HepG2 (cell line): ENCODE measurements around the gene STK39. TPM values are rescaled to one million over a fixed set of nuclear protein-coding genes. Genes with fewer than 3 reads are reported as not detected.
A peak's percentile ranks its signal among the peaks of the same experiment; 100 is the strongest.

Experiments used
- ARID3A ChIP-seq: IDR thresholded peaks from 2 replicates; pipeline ENCODE4 v1.6.1; 2012; ENCODE audit warnings: low read depth, low read length, improper control_type of control experiment
- BORCS8-MEF2B ChIP-seq: sonication (generic); formaldehyde crosslinking; IDR thresholded peaks from 2 replicates; pipeline ENCODE4 v1.8.0; 2022; ENCODE audit warnings: mild to moderate bottlenecking, missing genetic modification reagents
- CHCHD3 ChIP-seq: sonication (generic); formaldehyde crosslinking; IDR thresholded peaks from 2 replicates; pipeline ENCODE4 v1.8.0; 2022; ENCODE audit warnings: mild to moderate bottlenecking, missing genetic modification reagents, moderate library complexity
- HDAC1 ChIP-seq: sonication (generic); formaldehyde crosslinking; IDR thresholded peaks from 2 replicates; pipeline ENCODE4 v1.5.1; 2020; ENCODE audit warnings: mild to moderate bottlenecking, missing genetic modification reagents
- KLF13 ChIP-seq: sonication (generic); formaldehyde crosslinking; IDR thresholded peaks from 2 replicates; pipeline ENCODE4 v1.4.0; 2020; ENCODE audit warnings: mild to moderate bottlenecking, missing genetic modification reagents
- NCOA2 ChIP-seq: sonication (generic); formaldehyde crosslinking; IDR thresholded peaks from 2 replicates; pipeline ENCODE4 v1.8.0; 2022; ENCODE audit warnings: inconsistent platforms
- ZBED4 ChIP-seq: sonication (generic); formaldehyde crosslinking; IDR thresholded peaks from 2 replicates; pipeline ENCODE4 v1.4.0; 2020; ENCODE audit warnings: missing genetic modification reagents, borderline replicate concordance
- ZNF12 ChIP-seq: sonication (generic); formaldehyde crosslinking; IDR thresholded peaks from 2 replicates; pipeline ENCODE4 v1.5.0; 2020; ENCODE audit warnings: missing genetic modification reagents
- ZNF609 ChIP-seq: sonication (generic); formaldehyde crosslinking; IDR thresholded peaks from 2 replicates; pipeline ENCODE4 v1.4.0; 2020; ENCODE audit warnings: mild to moderate bottlenecking, missing genetic modification reagents, borderline replicate concordance
- polyA plus RNA-seq, 8 experiments: library from polyadenylated mRNA; depleted of rRNA in 3 of 8; stranded (reverse) in 7 of 8; unstranded in 1 of 8; fragments of >200 nt; fragmentation: Illumina TruSeq in 4 of 8; extraction: Trizol in 4 of 8; gene quantifications; 2 replicates each; pipeline versions ENCODE4 v1.2.1 to v1.2.3, GENCODE V29; 2011 to 2016; ENCODE audit warnings: low read depth in 4 of 8, missing spikeins in 1 of 8, mixed read lengths in 1 of 8; ENCODE audit not compliant: insufficient read depth in 1 of 8
- total RNA-seq, 5 experiments: library from RNA; depleted of rRNA; stranded (reverse); fragments of >200 nt; fragmentation: Illumina TruSeq; extraction: Trizol; gene quantifications; 2 replicates each; pipeline ENCODE4 v1.2.3, GENCODE V29; 2016; ENCODE audit warnings: low read depth in 1 of 5
- TF ChIP-seq, protein P1 (sequence below): sonication (generic); formaldehyde crosslinking; IDR thresholded peaks from 2 replicates; pipeline ENCODE4 v1.5.0; 2020; ENCODE audit warnings: missing genetic modification reagents, mild to moderate bottlenecking, borderline replicate concordance
- TF ChIP-seq, protein P2 (sequence below): sonication (generic); formaldehyde crosslinking; IDR thresholded peaks from 2 replicates; pipeline ENCODE4 v1.4.0; 2020; ENCODE audit warnings: missing genetic modification reagents
- TF ChIP-seq, protein P3 (sequence below): IDR thresholded peaks from 2 replicates; pipeline ENCODE4 v1.6.1; 2016; ENCODE audit warnings: low read depth, control low read depth

STK39 gene
- total and polyA plus RNA-seq, 2 of the 13 experiments (the other 11 are each of a cell fraction or from before 2014, with no cell fraction given), result 27.3 to 38.4 TPM

DNA sequence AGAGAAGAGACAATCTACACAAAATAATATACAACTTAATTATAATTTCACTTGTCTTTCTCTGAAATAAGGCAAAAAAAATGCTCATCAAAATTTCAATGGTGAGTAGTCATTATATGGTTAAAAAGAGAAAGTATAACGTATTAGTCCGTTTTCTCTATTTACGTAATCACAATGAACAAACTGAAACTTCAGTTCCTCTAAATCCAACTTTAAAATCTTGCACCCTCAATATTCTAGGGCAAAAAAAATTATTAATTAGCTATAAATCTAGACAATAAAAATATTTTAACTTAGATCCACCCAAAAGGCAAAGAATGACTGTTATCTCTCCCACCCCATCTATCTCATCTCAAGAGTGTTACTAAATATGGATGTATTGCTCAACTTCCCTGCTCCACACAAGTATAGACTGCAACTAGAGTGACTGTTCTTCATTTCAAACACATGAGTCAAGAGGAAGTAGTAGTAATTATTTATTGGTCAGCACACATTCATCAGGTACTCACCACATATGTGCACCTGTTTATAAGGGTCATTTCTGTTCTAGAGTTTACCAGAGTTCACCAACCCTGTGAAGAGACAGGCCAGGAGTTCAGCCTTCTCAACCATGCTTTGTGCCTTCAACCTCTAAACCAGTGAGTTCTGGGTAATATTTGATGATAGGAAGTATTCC is 36.4 kb downstream of the STK39 start (continued):
- TF ChIP-seq ZNF609 (CRISPR knock-in tag), result no peak
- TF ChIP-seq ZNF12 (CRISPR knock-in tag), result no peak
- TF ChIP-seq CHCHD3, result no peak
- TF ChIP-seq, protein P1, sequence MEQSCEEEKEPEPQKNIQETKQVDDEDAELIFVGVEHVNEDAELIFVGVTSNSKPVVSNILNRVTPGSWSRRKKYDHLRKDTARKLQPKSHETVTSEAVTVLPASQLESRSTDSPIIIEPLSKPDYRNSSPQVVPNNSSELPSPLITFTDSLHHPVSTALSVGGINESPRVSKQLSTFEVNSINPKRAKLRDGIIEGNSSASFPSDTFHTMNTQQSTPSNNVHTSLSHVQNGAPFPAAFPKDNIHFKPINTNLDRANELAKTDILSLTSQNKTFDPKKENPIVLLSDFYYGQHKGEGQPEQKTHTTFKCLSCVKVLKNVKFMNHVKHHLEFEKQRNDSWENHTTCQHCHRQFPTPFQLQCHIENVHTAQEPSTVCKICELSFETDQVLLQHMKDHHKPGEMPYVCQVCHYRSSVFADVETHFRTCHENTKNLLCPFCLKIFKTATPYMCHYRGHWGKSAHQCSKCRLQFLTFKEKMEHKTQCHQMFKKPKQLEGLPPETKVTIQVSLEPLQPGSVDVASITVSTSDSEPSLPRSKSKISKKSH (CRISPR knock-in tag), result no peak
- no peak for TF ChIP-seq BORCS8-MEF2B (CRISPR knock-in tag)
- TF ChIP-seq, protein P2, sequence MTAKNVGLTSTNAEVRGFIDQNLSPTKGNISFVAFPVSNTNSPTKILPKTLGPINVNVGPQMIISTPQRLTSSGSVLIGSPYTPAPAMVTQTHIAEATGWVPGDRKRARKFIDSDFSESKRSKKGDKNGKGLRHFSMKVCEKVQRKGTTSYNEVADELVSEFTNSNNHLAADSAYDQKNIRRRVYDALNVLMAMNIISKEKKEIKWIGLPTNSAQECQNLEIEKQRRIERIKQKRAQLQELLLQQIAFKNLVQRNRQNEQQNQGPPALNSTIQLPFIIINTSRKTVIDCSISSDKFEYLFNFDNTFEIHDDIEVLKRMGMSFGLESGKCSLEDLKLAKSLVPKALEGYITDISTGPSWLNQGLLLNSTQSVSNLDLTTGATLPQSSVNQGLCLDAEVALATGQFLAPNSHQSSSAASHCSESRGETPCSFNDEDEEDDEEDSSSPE (CRISPR knock-in tag), result no peak
- TF ChIP-seq KLF13, result no peak
- TF ChIP-seq, protein P3, sequence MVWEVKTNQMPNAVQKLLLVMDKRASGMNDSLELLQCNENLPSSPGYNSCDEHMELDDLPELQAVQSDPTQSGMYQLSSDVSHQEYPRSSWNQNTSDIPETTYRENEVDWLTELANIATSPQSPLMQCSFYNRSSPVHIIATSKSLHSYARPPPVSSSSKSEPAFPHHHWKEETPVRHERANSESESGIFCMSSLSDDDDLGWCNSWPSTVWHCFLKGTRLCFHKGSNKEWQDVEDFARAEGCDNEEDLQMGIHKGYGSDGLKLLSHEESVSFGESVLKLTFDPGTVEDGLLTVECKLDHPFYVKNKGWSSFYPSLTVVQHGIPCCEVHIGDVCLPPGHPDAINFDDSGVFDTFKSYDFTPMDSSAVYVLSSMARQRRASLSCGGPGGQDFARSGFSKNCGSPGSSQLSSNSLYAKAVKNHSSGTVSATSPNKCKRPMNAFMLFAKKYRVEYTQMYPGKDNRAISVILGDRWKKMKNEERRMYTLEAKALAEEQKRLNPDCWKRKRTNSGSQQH (CRISPR knock-in tag), result no peak
- no peak for TF ChIP-seq ZBED4 (CRISPR knock-in tag)
- TF ChIP-seq ARID3A, result peak; percentile 91
- peak; percentile 38; the same call in 1 of the 2 replicates for TF ChIP-seq HDAC1 (CRISPR knock-in tag)
- TF ChIP-seq NCOA2 (CRISPR knock-in tag), result peak; percentile 77
